ENCODE data around the gene UBE2J1. TPM values are rescaled to one million over a fixed set of nuclear protein-coding genes. Genes with fewer than 3 reads are reported as not detected.
"Not testable (repeated sequence)": the region's sequence is repeated elsewhere in the genome, so short reads cannot be mapped to it uniquely, and the experiment has no call there.

Gene UBE2J1
- total RNA-seq, 1 experiment from 2014 or later: 23.3 TPM

- no peak overlapping the region for H3K4me2 ChIP-seq (ENCODE audit: low read length)
- ATAC-seq (no peak), DNase-seq (ENCODE audit: low read depth, low spot score) (no peak)
- no peaks in the 10 kb centered on the region for H3K9me2 ChIP-seq (ENCODE audit: insufficient read depth)
- H3K9me3 ChIP-seq (ENCODE audit: control insufficient read depth in 1 of 2, insufficient read depth in 1 of 2, low read depth in 1 of 2, low read length in 2 of 2): no peaks in the 10 kb centered on the region
- no peak overlapping the region for H3K4me3 ChIP-seq (replicated peaks in 1 of 2; ENCODE audit: low read depth in 1 of 2, low read length in 2 of 2)
- no peaks in the 10 kb centered on the region for H3K4me1 ChIP-seq (ENCODE audit: control insufficient read depth in 1 of 2, insufficient read depth in 2 of 2, low read length in 2 of 2)
- BruUV-seq (replicated peaks): no TSS peak
- no peaks in the 10 kb centered on the region for H3K36me3 ChIP-seq (ENCODE audit: control insufficient read depth in 1 of 2, insufficient read depth in 2 of 2, low read length in 2 of 2)
- TF ChIP-seq EZH2 (IDR thresholded peaks at IDR 0.05): no peak
- TF ChIP-seq ATF3 (IDR thresholded peaks at IDR 0.05): no peak
- TF ChIP-seq MAX (IDR thresholded peaks at IDR 0.05): no peak
- TF ChIP-seq ZNF274 (IDR thresholded peaks at IDR 0.05; ENCODE audit: low read depth, low read length): no peak
- ChIA-PET RAD21 (ENCODE audit: low non-redundant PET in 1 of 2, low total read pairs in 2 of 2, uncharacterized antibody in 2 of 2, unreplicated experiment in 2 of 2) (no interaction called here), POLR2A (no interaction called here), CTCF (no interaction called here)
- H3K27me3 ChIP-seq (ENCODE audit: insufficient read depth, low read length): no peaks in the 10 kb centered on the region
- H3K9ac ChIP-seq (ENCODE audit: low read length): no peak overlapping the region
- H4K20me1 ChIP-seq (ENCODE audit: insufficient read depth): no peaks in the 10 kb centered on the region
- no peak overlapping the region for H2AFZ ChIP-seq (ENCODE audit: low read depth, low read length, poor library complexity, severe bottlenecking)
- H3K27ac ChIP-seq (ENCODE audit: low read depth, low read length): no peak overlapping the region
- H3K79me2 ChIP-seq (ENCODE audit: insufficient read depth, low read length): no peaks in the 10 kb centered on the region
- intact Hi-C loops (cut with micrococcal nuclease): no loop called here
Observed at GRCh38 chr6:89398762-89399525, 46.4 kb upstream of the UBE2J1 start.

GRCh38 chr6:89397884-89398283 lies 45.4 kb upstream of the UBE2J1 start:
- H4K20me1 ChIP-seq (ENCODE audit: insufficient read depth); RAD21 ChIA-PET (ENCODE audit: low non-redundant PET in 1 of 2, low total read pairs in 2 of 2, uncharacterized antibody in 2 of 2, unreplicated experiment in 2 of 2); H3K27ac ChIP-seq (ENCODE audit: low read depth, low read length); POLR2A ChIA-PET; H3K9me3 ChIP-seq (ENCODE audit: control insufficient read depth in 1 of 2, insufficient read depth in 1 of 2, low read depth in 1 of 2, low read length in 2 of 2); H3K9ac ChIP-seq (ENCODE audit: low read length); intact Hi-C loops (cut with micrococcal nuclease); H3K79me2 ChIP-seq (ENCODE audit: insufficient read depth, low read length); DNase-seq (ENCODE audit: low read depth, low spot score); H3K4me3 ChIP-seq (replicated peaks in 1 of 2; ENCODE audit: low read depth in 1 of 2, low read length in 2 of 2); H3K36me3 ChIP-seq (ENCODE audit: control insufficient read depth in 1 of 2, insufficient read depth in 2 of 2, low read length in 2 of 2); H2AFZ ChIP-seq (ENCODE audit: low read depth, low read length, poor library complexity, severe bottlenecking); ATAC-seq; H3K4me2 ChIP-seq (ENCODE audit: low read length); H3K9me2 ChIP-seq (ENCODE audit: insufficient read depth); BruUV-seq (replicated peaks); H3K4me1 ChIP-seq (ENCODE audit: control insufficient read depth in 1 of 2, insufficient read depth in 2 of 2, low read length in 2 of 2); H3K27me3 ChIP-seq (ENCODE audit: insufficient read depth, low read length): not testable (repeated sequence)
- CTCF ChIA-PET: interaction anchor here (0.7 to 0.8 kb wide), 2 partner anchors 26 to 234 kb away, joined by 3 to 4 read pairs; no protein-coding TSS in a partner anchor
